SK-N-SH (cell line): ENCODE data around the gene ZNF2. TPM values are rescaled to one million over a fixed set of nuclear protein-coding genes. Genes with fewer than 3 reads are reported as not detected.

Source experiments
- CTCF ChIA-PET: fragments of 300-600, 350-600 bp; formaldehyde crosslinking; extraction: SDS; loops from one replicate; lab custom pipeline; 2021; lab: Yijun Ruan, JAX
- POLR2A ChIA-PET: fragments of 350-600 bp; sonication (Branson Sonifier 250); formaldehyde crosslinking; extraction: SDS; loops from one replicate; lab custom pipeline; 2020; ENCODE audit warnings: antibody characterized with exemption, inconsistent platforms; lab: Yijun Ruan, JAX
- DNase-seq: peaks from one replicate; pipeline ENCODE4 v3.0.0; 2012
- H2AFZ ChIP-seq: fragments of 200-600 bp; sonication (generic); 2 replicates; pipeline ENCODE4 v1.8.1; 2016; ENCODE audit warnings: antibody characterized with exemption, mild to moderate bottlenecking, low read depth
- H3F3A ChIP-seq: fragments of 200-600 bp; sonication (generic); replicated peaks from 2 replicates; pipeline ENCODE3; 2016; ENCODE audit warnings: antibody characterized with exemption, mild to moderate bottlenecking; ENCODE audit not compliant: insufficient read depth
- H3K27ac ChIP-seq, 2 experiments: fragments of 200-500 bp in 1 of 2; fragments of 200-600 bp in 1 of 2; sonication (Bioruptor generic) in 1 of 2; sonication (generic), shearing (Covaris generic) in 1 of 2; 2 replicates each; pipeline versions ENCODE4 v1.5.1 to v1.6.1; 2014 to 2016; ENCODE audit warnings: low read depth in 2 of 2, inconsistent platforms in 1 of 2, low read length in 1 of 2, mild to moderate bottlenecking in 1 of 2, mixed read lengths in 1 of 2
- H3K27me3 ChIP-seq: fragments of 200-600 bp; sonication (generic), shearing (Covaris generic); 2 replicates; pipeline ENCODE4 v1.6.1; 2016; ENCODE audit warnings: mixed run types; ENCODE audit not compliant: insufficient read depth
- H3K36me3 ChIP-seq, 2 experiments: fragments of 200-500 bp in 1 of 2; fragments of 200-600 bp in 1 of 2; sonication (Bioruptor generic) in 1 of 2; sonication (generic) in 1 of 2; replicated peaks in 1 of 2; 2 replicates each; pipeline versions ENCODE3 to v1.5.1; 2014 to 2016; ENCODE audit warnings: low read length in 1 of 2, mild to moderate bottlenecking in 1 of 2; ENCODE audit not compliant: insufficient read depth in 2 of 2, control insufficient read depth in 1 of 2
- H3K4me1 ChIP-seq, 2 experiments: fragments of 200-500 bp in 1 of 2; fragments of 200-600 bp in 1 of 2; sonication (Bioruptor generic) in 1 of 2; sonication (generic), shearing (Covaris generic) in 1 of 2; 2 replicates each; pipeline versions ENCODE4 v1.5.1 to v1.6.1; 2014 to 2016; ENCODE audit warnings: low read depth in 1 of 2, low read length in 1 of 2, mixed run types in 1 of 2; ENCODE audit not compliant: insufficient read depth in 2 of 2, control insufficient read depth in 1 of 2
- H3K4me2 ChIP-seq: fragments of 200-600 bp; sonication (generic), shearing (Covaris generic); 2 replicates; pipeline ENCODE4 v1.6.1; 2017; ENCODE audit warnings: mixed run types
- H3K4me3 ChIP-seq, 2 experiments: fragments of 200-500 bp in 1 of 2; fragments of 200-600 bp in 1 of 2; sonication (Bioruptor generic) in 1 of 2; sonication (generic), shearing (Covaris generic) in 1 of 2; 2 replicates each; pipeline versions ENCODE4 v1.5.1 to v1.8.1; 2014 to 2016; ENCODE audit warnings: low read depth in 2 of 2, inconsistent platforms in 1 of 2, low read length in 1 of 2, mild to moderate bottlenecking in 1 of 2, mixed read lengths in 1 of 2, moderate library complexity in 1 of 2
- H3K79me2 ChIP-seq: fragments of 200-600 bp; sonication (generic); 2 replicates; pipeline ENCODE4 v1.8.1; 2017; ENCODE audit warnings: mild to moderate bottlenecking; ENCODE audit not compliant: insufficient read depth
- H3K9ac ChIP-seq: fragments of 200-600 bp; sonication (generic); 2 replicates; pipeline ENCODE4 v1.6.1; 2017; ENCODE audit warnings: mixed run types
- H3K9me2 ChIP-seq: fragments of 200-600 bp; sonication (generic); 2 replicates; pipeline ENCODE4 v1.6.1; 2017; ENCODE audit warnings: mixed run types
- H3K9me3 ChIP-seq: fragments of 200-600 bp; sonication (generic); 2 replicates; pipeline ENCODE4 v1.6.1; 2017; ENCODE audit warnings: mixed run types, mild to moderate bottlenecking, moderate library complexity
- H4K20me1 ChIP-seq: fragments of 200-600 bp; sonication (generic); 2 replicates; pipeline ENCODE4 v1.6.1; 2017; ENCODE audit warnings: mild to moderate bottlenecking, mixed run types; ENCODE audit not compliant: insufficient read depth
- CHD2 ChIP-seq: fragments of 150-350 bp; IDR thresholded peaks from 2 replicates; pipeline ENCODE4 v1.6.1; 2018; ENCODE audit warnings: low read length; ENCODE audit not compliant: partially characterized antibody
- CTCF ChIP-seq: fragments of 200-600 bp; sonication (generic); IDR thresholded peaks from 2 replicates; pipeline ENCODE4 v1.6.1; 2017; ENCODE audit warnings: antibody characterized with exemption, mild to moderate bottlenecking, moderate library complexity
- ELF1 ChIP-seq: IDR thresholded peaks from 2 replicates; pipeline ENCODE4 v1.4.0; 2012
- EZH2phosphoT487 ChIP-seq: fragments of 200-600 bp; sonication (generic); IDR thresholded peaks from 2 replicates; pipeline ENCODE4 v1.6.1; 2017; ENCODE audit warnings: low read depth, mixed run types, mild to moderate bottlenecking, antibody characterized with exemption, moderate library complexity, borderline replicate concordance
- FOXJ3 ChIP-seq: sonication (generic); formaldehyde crosslinking; IDR thresholded peaks from 2 replicates; pipeline ENCODE4 v1.5.1; 2020; ENCODE audit warnings: mild to moderate bottlenecking, missing genetic modification reagents
- FOXM1 ChIP-seq: IDR thresholded peaks from 2 replicates; pipeline ENCODE4 v1.4.0; 2012; ENCODE audit warnings: low read depth, mild to moderate bottlenecking
- GABPA ChIP-seq: IDR thresholded peaks from 2 replicates; pipeline ENCODE4 v1.4.0; 2012; ENCODE audit warnings: low read depth, mild to moderate bottlenecking
- GATA2 ChIP-seq: sonication (generic); formaldehyde crosslinking; IDR thresholded peaks from 2 replicates; pipeline ENCODE4 v1.5.0; 2020; ENCODE audit warnings: mild to moderate bottlenecking, missing genetic modification reagents
- MEF2A ChIP-seq: IDR thresholded peaks from 2 replicates; pipeline ENCODE4 v1.4.0; 2012; ENCODE audit warnings: low read depth, borderline replicate concordance
- NFIC ChIP-seq: IDR thresholded peaks from 2 replicates; pipeline ENCODE4 v1.4.0; 2012; ENCODE audit warnings: borderline replicate concordance
- NRF1 ChIP-seq: IDR thresholded peaks from 2 replicates; pipeline ENCODE4 v1.6.1; 2012; ENCODE audit warnings: low read depth, mild to moderate bottlenecking, low read length
- RCOR1 ChIP-seq: fragments of 150-350 bp; IDR thresholded peaks from 2 replicates; pipeline ENCODE4 v1.6.1; 2017; ENCODE audit warnings: antibody characterized with exemption, low read length
- RXRA ChIP-seq: IDR thresholded peaks from 2 replicates; pipeline ENCODE4 v1.4.0; 2012; ENCODE audit warnings: low read depth, mild to moderate bottlenecking, borderline replicate concordance
- SIN3A ChIP-seq: IDR thresholded peaks from 2 replicates; pipeline ENCODE4 v1.6.1; 2012; ENCODE audit warnings: low read depth, mild to moderate bottlenecking, low read length, moderate library complexity, borderline replicate concordance
- TAF1 ChIP-seq: IDR thresholded peaks from 2 replicates; pipeline ENCODE4 v1.6.1; 2012; ENCODE audit warnings: low read depth, mild to moderate bottlenecking, low read length, moderate library complexity, borderline replicate concordance
- TCF12 ChIP-seq: IDR thresholded peaks from 2 replicates; pipeline ENCODE4 v1.4.0; 2012
- TEAD4 ChIP-seq: IDR thresholded peaks from 2 replicates; pipeline ENCODE4 v1.4.0; 2012; ENCODE audit warnings: mild to moderate bottlenecking, borderline replicate concordance; ENCODE audit not compliant: insufficient read depth
- USF2 ChIP-seq: fragments of 150-350 bp; IDR thresholded peaks from 2 replicates; pipeline ENCODE4 v1.6.1; 2017; ENCODE audit warnings: antibody characterized with exemption, low read length, low read depth, borderline replicate concordance
- YY1 ChIP-seq: IDR thresholded peaks from 2 replicates; pipeline ENCODE4 v1.4.0; 2012; ENCODE audit warnings: low read depth, mild to moderate bottlenecking
- WGBS: methylation state at CpG from one replicate; pipeline ENCODE4 v1.1.6; 2017; ENCODE audit warnings: low lambda C conversion rate; 5-methylcytosine and 5-hydroxymethylcytosine counted together
- polyA plus RNA-seq, 3 experiments: library from polyadenylated mRNA; depleted of rRNA; stranded (reverse); fragments of >200 nt; gene quantifications; 2 replicates each; pipeline ENCODE4 v1.2.3, GENCODE V29; 2012
- TF ChIP-seq, protein P1 (sequence below): fragments of 150-350 bp; IDR thresholded peaks from 2 replicates; pipeline ENCODE4 v1.6.1; 2016; ENCODE audit warnings: mild to moderate bottlenecking, low read depth, low read length
- TF ChIP-seq, protein P2 (sequence below): IDR thresholded peaks from 2 replicates; pipeline ENCODE4 v1.4.0; 2012; ENCODE audit warnings: low read depth, borderline replicate concordance

The ZNF2 gene
- polyA plus RNA-seq, 1 of the 3 experiments (the other 2 are of a cell fraction): 1.6 TPM

- WGBS: 88% methylated on average over 2 of the region's 2 CpGs
- POLR2A ChIA-PET: no interaction called here
- H3K27me3 ChIP-seq: no peaks in the 10 kb centered on the region
- TF ChIP-seq TEAD4: no peak
- TF ChIP-seq, protein P1, sequence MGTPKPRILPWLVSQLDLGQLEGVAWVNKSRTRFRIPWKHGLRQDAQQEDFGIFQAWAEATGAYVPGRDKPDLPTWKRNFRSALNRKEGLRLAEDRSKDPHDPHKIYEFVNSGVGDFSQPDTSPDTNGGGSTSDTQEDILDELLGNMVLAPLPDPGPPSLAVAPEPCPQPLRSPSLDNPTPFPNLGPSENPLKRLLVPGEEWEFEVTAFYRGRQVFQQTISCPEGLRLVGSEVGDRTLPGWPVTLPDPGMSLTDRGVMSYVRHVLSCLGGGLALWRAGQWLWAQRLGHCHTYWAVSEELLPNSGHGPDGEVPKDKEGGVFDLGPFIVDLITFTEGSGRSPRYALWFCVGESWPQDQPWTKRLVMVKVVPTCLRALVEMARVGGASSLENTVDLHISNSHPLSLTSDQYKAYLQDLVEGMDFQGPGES: no peak
- no peak for DNase-seq
- H2AFZ ChIP-seq: no peak overlapping the region
- no peak overlapping the region for H3K27ac ChIP-seq
- no peak overlapping the region for H3K4me3 ChIP-seq
- H3F3A ChIP-seq: no peaks in the 10 kb centered on the region
- no peaks in the 10 kb centered on the region for H3K9me2 ChIP-seq
- H3K36me3 ChIP-seq: peaks cover 8 to 15% of the 10 kb centered on the region in 2 experiments
- H3K79me2 ChIP-seq: peaks cover 16% of the 10 kb centered on the region
- H3K9ac ChIP-seq: no peak overlapping the region
- no peaks in the 10 kb centered on the region for H3K9me3 ChIP-seq
- H3K4me1 ChIP-seq: no peaks in the 10 kb centered on the region
- no peaks in the 10 kb centered on the region for H4K20me1 ChIP-seq
- no peak overlapping the region for H3K4me2 ChIP-seq
- CTCF ChIA-PET: interaction anchor here (0.8 to 1.2 kb wide), 2 partner anchors 33 to 171 kb away, joined by 3 to 4 read pairs; partner anchors contain the start of gene ZNF892
Measured at GRCh38 chr2:95174031-95174542, 8.5 kb downstream of the ZNF2 start.

GRCh38 chr2:95179451-95179850 lies 13.8 kb downstream of the ZNF2 start:
- POLR2A ChIA-PET: no interaction called here
- Histone ChIP-seq H3F3A (no peaks in the 10 kb centered on the region), H3K4me3 (no peak overlapping the region), H3K27ac (no peak overlapping the region), H3K4me1 (no peaks in the 10 kb centered on the region), H2AFZ (no peak overlapping the region), H3K9me3 (no peaks in the 10 kb centered on the region), H3K36me3 (peaks cover 40 to 41% of the 10 kb centered on the region in 2 experiments), H3K9ac (no peak overlapping the region), H3K4me2 (no peak overlapping the region), H3K9me2 (no peaks in the 10 kb centered on the region), H3K27me3 (no peaks in the 10 kb centered on the region), H3K79me2 (0 out of 2 replicates have a peak, but pooled peaks cover 7% of the 10 kb centered on the region), H4K20me1 (no peaks in the 10 kb centered on the region)
- TF ChIP-seq EZH2phosphoT487 (no peak), FOXM1 (no peak), YY1 (no peak), RXRA (no peak), SIN3A (no peak), NFIC (no peak), NRF1 (no peak), RCOR1 (no peak), TCF12 (no peak), USF2 (no peak), TAF1 (no peak), CTCF (no peak), MEF2A (no peak), CHD2 (no peak), ELF1 (no peak), GATA2 (CRISPR knock-in tag) (no peak), GABPA (no peak), FOXJ3 (CRISPR knock-in tag) (no peak)
- TF ChIP-seq, protein P2, sequence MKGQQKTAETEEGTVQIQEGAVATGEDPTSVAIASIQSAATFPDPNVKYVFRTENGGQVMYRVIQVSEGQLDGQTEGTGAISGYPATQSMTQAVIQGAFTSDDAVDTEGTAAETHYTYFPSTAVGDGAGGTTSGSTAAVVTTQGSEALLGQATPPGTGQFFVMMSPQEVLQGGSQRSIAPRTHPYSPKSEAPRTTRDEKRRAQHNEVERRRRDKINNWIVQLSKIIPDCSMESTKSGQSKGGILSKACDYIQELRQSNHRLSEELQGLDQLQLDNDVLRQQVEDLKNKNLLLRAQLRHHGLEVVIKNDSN: no peak
- 95% methylated on average over 7 of the region's 7 CpGs for WGBS
- DNase-seq: no peak
- CTCF ChIA-PET: interaction anchor here (0.6 kb wide), 1 partner anchor 34 kb away, joined by 3 read pairs; no protein-coding TSS in a partner anchor
